Activated CD4-positive, alpha-beta T cell treated with anti-CD3 and anti-CD28 coated beads, Interleukin-2, Interleukin-4, amounts not matched to agents 100 ng/mL and 50 ng/mL, durations not matched to agents 16 hours and 8 hours (primary cell): ENCODE results near the gene CRYZ.
A peak's percentile ranks its signal among the peaks of the same experiment; 100 is the strongest.
"Not testable (repeated sequence)": the region's sequence is repeated elsewhere in the genome, so short reads cannot be mapped to it uniquely, and the experiment has no call there.

ENCODE experiments used
- DNase-seq: peaks from one replicate; pipeline ENCODE4 v3.0.0-alpha.2; 2020; ENCODE audit warnings: low spot score

Gene CRYZ

GRCh38 chr1:74732960-74733603, at the start of gene CRYZ, which contains the start of gene TYW3:
TSS of gene CRYZ (minus strand) at chr1:74733050. CDS start at chr1:74724821, 8,229 bp downstream.
TSS of gene TYW3 (plus strand) at chr1:74733152. CDS start at chr1:74733245, 93 bp downstream.
- peak; percentile 93 for DNase-seq

GRCh38 chr1:74780594-74780993, 47.7 kb upstream of the CRYZ start:
- DNase-seq, result no peak

GRCh38 chr1:74779750-74780149, 46.9 kb upstream of the CRYZ start:
- no peak for DNase-seq

- DNase-seq, result no peak
Measured at GRCh38 chr1:74777525-74777924, 44.7 kb upstream of the CRYZ start.

GRCh38 chr1:74775735-74776134, 42.9 kb upstream of the CRYZ start:
- no peak for DNase-seq

GRCh38 chr1:74773582-74773981, 40.7 kb upstream of the CRYZ start:
- no peak for DNase-seq

- DNase-seq, result no peak
Measured at GRCh38 chr1:74772945-74773344, 40.1 kb upstream of the CRYZ start.

- DNase-seq, result peak; percentile 49
Measured at GRCh38 chr1:74771913-74772515, 39.2 kb upstream of the CRYZ start.

GRCh38 chr1:74767490-74767889, 34.6 kb upstream of the CRYZ start:
- DNase-seq, result peak; percentile 12

GRCh38 chr1:74766579-74766978, 33.7 kb upstream of the CRYZ start:
- DNase-seq, result no peak

GRCh38 chr1:74763807-74764206, 31.0 kb upstream of the CRYZ start:
- peak; percentile 71 for DNase-seq

GRCh38 chr1:74756650-74757049, 23.8 kb upstream of the CRYZ start:
- not testable (repeated sequence) for DNase-seq

- no peak for DNase-seq
Measured at GRCh38 chr1:74755475-74755874, 22.6 kb upstream of the CRYZ start.

- DNase-seq, result no peak
Measured at GRCh38 chr1:74753104-74753503, 20.3 kb upstream of the CRYZ start.

- no peak for DNase-seq
Measured at GRCh38 chr1:74748960-74749359, 16.1 kb upstream of the CRYZ start.

- DNase-seq, result not testable (repeated sequence)
Measured at GRCh38 chr1:74745247-74745646, 12.4 kb upstream of the CRYZ start.

GRCh38 chr1:74740307-74740980, 7.6 kb upstream of the CRYZ start:
- DNase-seq, result not testable (repeated sequence)

- DNase-seq, result no peak
Measured at GRCh38 chr1:74737333-74737732, 4.5 kb upstream of the CRYZ start.

GRCh38 chr1:74733604-74734484, 994 bp upstream of the CRYZ start:
- DNase-seq, result peak; percentile 84

- not testable (repeated sequence) for DNase-seq
Measured at GRCh38 chr1:74732071-74732946, 541 bp downstream of the CRYZ start.

- no peak for DNase-seq
Measured at GRCh38 chr1:74731399-74732052, 1.3 kb downstream of the CRYZ start.
